Embryonic facial prominence (tissue), 1 donor: ENCODE measurements around the gene TMPRSS5.
"Not testable (repeated sequence)": the region's sequence is repeated elsewhere in the genome, so short reads cannot be mapped to it uniquely, and the experiment has no call there.

Experiments used
- DNase-seq: peaks from one replicate; pipeline ENCODE4 v3.0.0-alpha.2; 2016; ENCODE audit errors: extremely low spot score

The TMPRSS5 gene

GRCh38 chr11:113705871-113706655 lies at the start of gene TMPRSS5:
Gene TMPRSS5, minus strand, starts transcription at chr11:113706308. Its CDS starts 84 bp downstream, at chr11:113706224.
- DNase-seq: no peak

- no peak for DNase-seq
Measured at GRCh38 chr11:113752932-113753331, 46.8 kb upstream of the TMPRSS5 start.

- DNase-seq: no peak
Measured at GRCh38 chr11:113736323-113736722, 30.2 kb upstream of the TMPRSS5 start.

DNA sequence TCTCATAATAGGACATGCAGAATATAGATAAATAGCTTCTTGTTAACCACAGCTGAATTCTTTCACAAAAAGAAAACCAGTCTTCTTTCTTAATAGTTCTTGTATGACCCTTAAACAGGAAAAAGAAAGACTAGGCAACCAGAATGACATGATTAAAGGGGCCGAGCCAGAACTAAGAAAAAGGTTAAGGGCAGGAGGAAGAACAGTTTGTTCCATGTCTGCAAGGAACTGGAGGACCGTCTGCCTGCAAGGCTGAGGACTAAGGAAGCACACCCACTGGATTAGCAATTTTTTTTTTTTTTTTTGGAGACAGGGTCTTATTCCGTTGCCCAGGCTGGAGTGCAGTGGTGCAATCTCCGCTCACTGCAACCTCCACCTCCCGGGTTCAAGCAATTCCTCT lies 26.0 kb upstream of the TMPRSS5 start:
- no peak for DNase-seq

DNA sequence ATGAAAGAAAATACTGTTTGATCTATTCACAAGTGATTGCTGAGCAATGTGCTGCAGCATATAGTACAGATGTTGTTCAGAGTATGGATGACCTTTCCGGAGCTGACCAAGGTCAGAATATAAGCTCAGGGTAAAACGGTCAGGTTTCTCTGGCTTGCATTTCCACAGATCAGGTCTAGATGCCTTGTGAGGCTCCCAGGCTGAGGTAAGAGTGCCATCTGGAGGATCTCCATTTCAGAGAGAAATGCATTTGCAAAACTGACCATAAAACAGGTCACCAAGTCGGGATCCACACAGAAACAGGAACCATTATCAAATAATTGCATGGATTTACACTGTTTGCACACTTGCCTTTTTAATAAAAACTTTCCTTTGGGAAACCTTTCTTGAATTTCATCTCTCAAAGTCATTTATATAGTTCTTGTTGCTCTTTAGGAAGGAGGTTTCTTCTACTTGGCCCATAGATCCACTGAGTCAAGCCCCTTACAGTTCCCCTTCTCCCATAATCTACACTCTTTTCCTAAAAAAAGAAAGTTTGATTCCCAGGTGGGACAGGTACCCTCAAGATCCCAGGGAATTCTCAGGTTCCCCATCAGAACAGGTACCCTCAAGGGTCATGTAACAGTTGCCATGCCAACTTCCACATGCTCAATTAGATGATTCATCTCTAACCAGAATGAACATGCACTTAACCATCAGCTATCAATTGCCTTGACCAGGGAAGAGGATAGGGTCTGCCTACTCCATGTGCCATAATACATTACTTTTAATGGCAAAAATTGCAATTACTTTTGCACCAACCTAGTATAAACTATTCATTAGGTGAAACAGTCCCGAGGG lies 25.0 kb upstream of the TMPRSS5 start:
- no peak for DNase-seq

GRCh38 chr11:113729456-113729855 lies 23.3 kb upstream of the TMPRSS5 start:
- DNase-seq: no peak

DNA sequence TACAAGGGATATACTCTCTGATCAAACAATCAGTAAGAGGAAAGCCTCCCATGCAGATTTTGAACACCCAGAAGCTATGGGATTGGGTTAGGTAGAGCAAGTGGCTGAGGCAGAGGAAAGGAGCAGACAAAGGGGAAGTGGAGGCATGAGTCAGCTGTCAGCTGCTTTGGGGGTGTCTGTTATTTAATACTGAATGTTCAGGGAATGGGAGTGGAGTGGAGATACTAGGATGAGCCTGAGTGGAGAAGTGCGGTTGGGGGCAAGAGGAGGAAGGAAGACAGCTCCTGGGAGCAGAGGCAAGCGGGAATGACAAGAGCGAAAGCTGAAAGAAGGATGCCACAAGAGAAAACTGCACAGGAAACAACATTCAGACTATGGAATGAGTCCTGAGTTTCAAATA lies 22.7 kb upstream of the TMPRSS5 start:
- DNase-seq: no peak

- DNase-seq: no peak
Measured at GRCh38 chr11:113725913-113726312, 19.8 kb upstream of the TMPRSS5 start.

GRCh38 chr11:113725407-113725806 lies 19.3 kb upstream of the TMPRSS5 start:
- DNase-seq: no peak

GRCh38 chr11:113724778-113725177 lies 18.7 kb upstream of the TMPRSS5 start:
- DNase-seq: no peak

DNA sequence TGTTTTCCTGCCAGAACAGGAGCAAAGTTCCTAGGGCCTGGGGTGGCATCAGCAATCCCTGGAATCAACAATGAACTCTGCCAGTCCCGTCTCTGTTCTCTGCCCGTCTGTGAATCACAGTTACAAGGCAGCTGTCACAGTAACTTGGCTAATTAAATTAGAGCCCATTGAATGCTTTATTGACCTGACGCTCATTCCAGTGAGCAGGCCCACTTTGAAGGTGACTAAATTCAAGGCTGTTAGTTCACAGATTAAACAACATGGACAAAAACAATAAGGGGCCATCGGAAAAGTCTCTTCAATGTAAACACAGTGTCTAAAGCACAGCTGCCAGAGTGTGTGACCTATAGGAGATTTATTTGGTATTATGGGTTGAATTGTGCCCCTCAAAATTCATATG lies 17.7 kb upstream of the TMPRSS5 start:
- DNase-seq: no peak

- no peak for DNase-seq
Measured at GRCh38 chr11:113722934-113723333, 16.8 kb upstream of the TMPRSS5 start.

DNA sequence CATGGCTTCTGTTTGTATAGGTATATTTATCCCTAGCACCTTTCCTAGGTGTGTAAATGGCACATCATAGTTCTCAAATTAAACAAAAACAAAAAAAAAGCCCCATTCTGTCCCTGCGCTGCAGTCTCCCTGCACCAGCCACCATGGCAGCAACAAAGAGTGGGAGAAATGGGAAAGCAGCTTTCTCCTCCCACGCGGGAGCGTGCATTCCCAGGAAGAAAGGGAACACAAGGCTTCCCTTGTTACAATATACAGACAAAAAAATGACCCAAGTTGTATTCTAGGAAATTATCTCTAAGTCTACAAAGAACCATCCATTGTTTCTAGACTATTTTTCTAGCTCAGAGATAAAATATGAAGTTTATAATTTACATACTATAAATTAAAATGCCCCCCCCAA lies 16.1 kb upstream of the TMPRSS5 start:
- no peak for DNase-seq

- DNase-seq: no peak
Measured at GRCh38 chr11:113721462-113722066, 15.5 kb upstream of the TMPRSS5 start.

DNA sequence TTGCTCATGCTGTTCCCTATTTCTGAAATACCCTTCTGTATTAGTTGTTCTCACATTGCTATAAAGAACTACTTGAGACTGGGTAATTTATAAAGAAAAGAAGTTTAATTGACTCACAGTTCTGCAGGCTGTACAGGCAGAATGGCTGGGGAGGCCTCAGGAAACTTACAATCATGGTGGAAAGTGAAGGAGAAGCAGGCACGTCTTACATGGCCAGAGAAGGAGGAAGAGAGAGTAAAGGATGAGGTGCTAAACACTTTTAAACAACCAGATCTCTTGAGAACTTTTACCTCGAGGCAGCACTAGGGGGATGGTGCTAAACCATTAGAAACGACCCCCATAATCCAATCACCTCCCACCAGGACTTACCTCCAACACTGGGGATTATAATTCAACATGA lies 14.4 kb upstream of the TMPRSS5 start:
- DNase-seq: not testable (repeated sequence)

GRCh38 chr11:113715882-113716625 lies 9.9 kb upstream of the TMPRSS5 start:
- DNase-seq: no peak

DNA sequence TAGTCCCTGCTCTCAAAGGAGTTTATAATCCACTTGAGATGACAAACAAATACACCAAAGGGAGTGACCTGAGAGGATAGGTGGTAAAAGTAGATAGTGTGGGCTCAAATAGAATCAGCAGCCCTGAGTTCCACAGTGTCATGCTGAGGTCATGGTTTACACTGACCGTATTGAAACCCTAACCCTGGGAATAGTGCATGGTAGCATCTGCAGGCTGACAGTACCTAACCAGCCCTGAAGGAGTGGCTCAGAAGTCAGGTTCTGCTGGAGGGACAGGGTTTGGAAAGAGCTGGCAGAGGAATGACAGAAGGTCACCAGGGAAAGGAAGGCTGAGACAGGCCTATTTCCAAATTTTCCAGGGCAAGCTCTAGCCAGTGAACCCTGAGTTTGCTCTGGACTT lies 9.2 kb upstream of the TMPRSS5 start:
- no peak for DNase-seq

- DNase-seq: no peak
Measured at GRCh38 chr11:113710989-113711388, 4.9 kb upstream of the TMPRSS5 start.

DNA sequence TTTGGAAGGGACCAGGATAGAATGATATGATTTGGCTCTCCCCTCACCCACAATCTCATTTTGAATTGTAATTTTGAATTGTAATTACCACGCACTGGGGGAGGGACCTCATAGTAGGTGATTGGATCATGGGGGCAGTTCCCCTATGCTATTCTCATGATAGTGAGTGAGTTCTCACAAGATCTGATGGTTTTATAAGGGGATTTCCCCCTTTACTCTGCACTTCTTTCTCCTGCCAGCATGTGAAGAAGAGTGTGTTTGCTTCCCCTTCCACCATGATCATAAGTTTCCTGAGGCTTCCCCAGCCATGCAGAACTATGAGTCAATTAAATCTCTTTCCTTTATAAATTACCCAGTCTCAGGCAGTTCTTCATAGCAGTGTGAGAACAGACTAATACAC lies 2.6 kb downstream of the TMPRSS5 start:
- DNase-seq: not testable (repeated sequence)

GRCh38 chr11:113701491-113701890 lies 4.6 kb downstream of the TMPRSS5 start:
- DNase-seq: no peak

DNA sequence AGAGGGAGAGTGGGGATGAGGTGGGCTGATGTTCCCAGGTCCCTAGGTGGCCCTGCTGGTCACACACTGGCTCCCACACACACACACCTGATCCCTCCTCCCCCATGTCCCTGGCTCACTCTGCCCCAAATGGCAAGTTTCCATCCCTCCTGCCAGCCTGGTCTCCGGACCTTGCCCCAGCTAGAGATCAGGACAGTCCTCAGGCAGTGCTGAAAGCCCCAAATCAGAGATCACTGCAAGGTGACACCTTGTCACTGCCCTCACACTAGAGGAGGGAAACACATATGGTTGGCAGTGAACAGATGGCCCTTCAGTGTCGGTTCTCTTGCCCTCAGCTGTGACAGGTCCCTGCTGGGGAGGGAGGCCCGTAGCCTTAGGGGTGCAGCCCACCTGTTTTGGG lies 7.6 kb downstream of the TMPRSS5 start:
- DNase-seq: no peak
